ELR (cell line): ENCODE data around the gene ANKRD12.

ENCODE experiments used
- DNase-seq: peaks from one replicate; pipeline ENCODE4 v3.0.0-alpha.2; 2015; ENCODE audit warnings: low read depth

The ANKRD12 gene

GRCh38 chr18:9106800-9107584 is 29.6 kb upstream of the ANKRD12 start:
- DNase-seq: no peak

- no peak for DNase-seq
These were observed 27.7 kb upstream of the ANKRD12 start for GRCh38 chr18:9108911-9109310.

- DNase-seq: no peak
These were observed 27.1 kb upstream of the ANKRD12 start for GRCh38 chr18:9109523-9109922.

GRCh38 chr18:9113468-9114149 is 23.0 kb upstream of the ANKRD12 start:
- no peak for DNase-seq

- DNase-seq: peak; percentile 22
These were observed 20.6 kb upstream of the ANKRD12 start for GRCh38 chr18:9115984-9116383.

- no peak for DNase-seq
These were observed 18.4 kb upstream of the ANKRD12 start for GRCh38 chr18:9117980-9118841.

- DNase-seq: no peak
These were observed 15.8 kb upstream of the ANKRD12 start for GRCh38 chr18:9120796-9121195.

GRCh38 chr18:9123520-9123919 is 13.1 kb upstream of the ANKRD12 start:
- DNase-seq: peak; percentile 17

GRCh38 chr18:9124824-9125223 is 11.8 kb upstream of the ANKRD12 start:
- DNase-seq: peak; percentile 26

GRCh38 chr18:9126337-9126736 is 10.2 kb upstream of the ANKRD12 start:
- DNase-seq: no peak

- DNase-seq: no peak
These were observed 6.4 kb upstream of the ANKRD12 start for GRCh38 chr18:9130195-9130594.

GRCh38 chr18:9130806-9131205 is 5.8 kb upstream of the ANKRD12 start:
- no peak for DNase-seq

GRCh38 chr18:9132628-9133027 is 4.0 kb upstream of the ANKRD12 start:
- DNase-seq: no peak

- DNase-seq: no peak
These were observed 3.4 kb upstream of the ANKRD12 start for GRCh38 chr18:9133225-9133624.

- no peak for DNase-seq
These were observed 1.3 kb upstream of the ANKRD12 start for GRCh38 chr18:9135081-9135911.

- DNase-seq: peak; percentile 53
These were observed 668 bp upstream of the ANKRD12 start for GRCh38 chr18:9135912-9136314.

- DNase-seq: peak; percentile 95
These were observed 836 bp downstream of the ANKRD12 start for GRCh38 chr18:9137168-9138066.

- no peak for DNase-seq
These were observed 2.9 kb downstream of the ANKRD12 start for GRCh38 chr18:9139400-9140039.

GRCh38 chr18:9140381-9140780 is 3.8 kb downstream of the ANKRD12 start:
- DNase-seq: no peak

GRCh38 chr18:9140984-9141383 is 4.4 kb downstream of the ANKRD12 start:
- DNase-seq: no peak
